Measurements from ENCODE around the gene FBXO21. TPM values are rescaled to one million over a fixed set of nuclear protein-coding genes. Genes with fewer than 3 reads are reported as not detected.

The FBXO21 gene
- total and polyA plus RNA-seq, 7 experiments from 2014 or later: 30.4 to 62.9 (median 51.4) TPM

GRCh38 chr12:117145597-117146154 is 44.6 kb downstream of the FBXO21 start:
- H3K36me3 Mint-ChIP-seq: peaks cover 4 to 39% (median 15%) of the 10 kb centered on the region in 5 donors
- H3K9me3 Mint-ChIP-seq: peaks cover 0 to under 1% (median 0%) of the 10 kb centered on the region in 11 donors

GRCh38 chr12:117144599-117144998 is 45.7 kb downstream of the FBXO21 start:
- H3K27me3 ChIP-seq (ENCODE audit: control insufficient read depth in 2 of 2, insufficient read depth in 2 of 2, low read length in 2 of 2): no peaks in the 10 kb centered on the region
- intact Hi-C loops (cut with micrococcal nuclease): no loop called here
- H3K4me1 Mint-ChIP-seq: peaks cover 0 to 14% (median 0%) of the 10 kb centered on the region in 7 donors
- peaks cover 0 to 57% (median 13%) of the 10 kb centered on the region in 3 experiments for H3K36me3 ChIP-seq (ENCODE audit: control insufficient read depth in 2 of 3, insufficient read depth in 3 of 3, low read length in 3 of 3)
- no peaks in the 10 kb centered on the region for H3K4me1 ChIP-seq (ENCODE audit: control insufficient read depth in 2 of 2, insufficient read depth in 2 of 2, low read length in 2 of 2)
- ATAC-seq (no peak), DNase-seq (no peak)
- no peak overlapping the region for H3K27ac Mint-ChIP-seq
- H3K27ac ChIP-seq (ENCODE audit: low read depth, low read length): no peak overlapping the region
- H3K36me3 Mint-ChIP-seq: peaks cover 4 to 29% (median 13%) of the 10 kb centered on the region in 5 donors
- no peaks in the 10 kb centered on the region for H3K9me3 ChIP-seq (ENCODE audit: control insufficient read depth in 2 of 3, low read length in 3 of 3)
- POLR2A ChIA-PET: no interaction called here
- H3K4me3 Mint-ChIP-seq: no peak overlapping the region
- no peak overlapping the region for H3K4me3 ChIP-seq (ENCODE audit: low read length)
- no peaks in the 10 kb centered on the region for H3K27me3 Mint-ChIP-seq
- CTCF ChIA-PET: no interaction called here
- H3K9me3 Mint-ChIP-seq: no peaks in the 10 kb centered on the region

More at GRCh38 chr12:117145597-117146154, 44.6 kb downstream of the FBXO21 start:
- H3K27me3 ChIP-seq (ENCODE audit: control insufficient read depth in 2 of 2, insufficient read depth in 2 of 2, low read length in 2 of 2): no peaks in the 10 kb centered on the region
- peaks cover 0 to under 1% (median 0%) of the 10 kb centered on the region in 5 donors for H3K27me3 Mint-ChIP-seq
- H3K4me1 ChIP-seq (ENCODE audit: control insufficient read depth in 2 of 2, insufficient read depth in 2 of 2, low read length in 2 of 2): no peaks in the 10 kb centered on the region
- peaks cover 0 to 66% (median 14%) of the 10 kb centered on the region in 3 experiments for H3K36me3 ChIP-seq (ENCODE audit: control insufficient read depth in 2 of 3, insufficient read depth in 3 of 3, low read length in 3 of 3)
- no peak overlapping the region for H3K4me3 ChIP-seq (ENCODE audit: low read length)
- H3K27ac Mint-ChIP-seq: no peak overlapping the region
- intact Hi-C loops (cut with micrococcal nuclease): no loop called here
- no peak overlapping the region for H3K27ac ChIP-seq (ENCODE audit: low read depth, low read length)
- DNase-seq (no peak), ATAC-seq (no peak)
- peaks cover 0 to 25% (median 0%) of the 10 kb centered on the region in 7 donors for H3K4me1 Mint-ChIP-seq
- H3K9me3 ChIP-seq (ENCODE audit: control insufficient read depth in 2 of 3, low read length in 3 of 3): no peaks in the 10 kb centered on the region
- CTCF ChIA-PET: no interaction called here
- POLR2A ChIA-PET: no interaction called here
- H3K4me3 Mint-ChIP-seq: no peak overlapping the region

GRCh38 chr12:117143008-117143532 is 47.2 kb downstream of the FBXO21 start:
- no peaks in the 10 kb centered on the region for H3K9me3 ChIP-seq (ENCODE audit: control insufficient read depth in 2 of 3, low read length in 3 of 3)
- H3K36me3 ChIP-seq (ENCODE audit: control insufficient read depth in 2 of 3, insufficient read depth in 3 of 3, low read length in 3 of 3): peaks cover 0 to 42% (median 4%) of the 10 kb centered on the region in 3 experiments
- H3K27me3 ChIP-seq (ENCODE audit: control insufficient read depth in 2 of 2, insufficient read depth in 2 of 2, low read length in 2 of 2): no peaks in the 10 kb centered on the region
- intact Hi-C loops (cut with micrococcal nuclease): no loop called here
- CTCF ChIA-PET: interaction anchor here (0.7 kb wide), 1 partner anchor 99 kb away, joined by 7 read pairs; no protein-coding TSS in a partner anchor
- H3K4me1 ChIP-seq (ENCODE audit: control insufficient read depth in 2 of 2, insufficient read depth in 2 of 2, low read length in 2 of 2): no peaks in the 10 kb centered on the region
- Mint-ChIP-seq H3K4me1 (peaks cover 0 to 4% (median 0%) of the 10 kb centered on the region in 7 donors), H3K4me3 (no peak overlapping the region), H3K36me3 (peaks cover 4 to 29% (median 10%) of the 10 kb centered on the region in 5 donors), H3K27ac (peak overlapping the region in 1 of 9 donors; percentile 9), H3K27me3 (no peaks in the 10 kb centered on the region), H3K9me3 (no peaks in the 10 kb centered on the region)
- ATAC-seq (no peak), DNase-seq (no peak)
- H3K27ac ChIP-seq (ENCODE audit: low read depth, low read length): no peak overlapping the region
- no peak overlapping the region for H3K4me3 ChIP-seq (ENCODE audit: low read length)
- POLR2A ChIA-PET: no interaction called here

GRCh38 chr12:117142094-117142493 is 48.2 kb downstream of the FBXO21 start:
- no peaks in the 10 kb centered on the region for H3K4me1 ChIP-seq (ENCODE audit: control insufficient read depth in 2 of 2, insufficient read depth in 2 of 2, low read length in 2 of 2)
- H3K4me3 ChIP-seq (ENCODE audit: low read length): no peak overlapping the region
- Mint-ChIP-seq H3K9me3 (no peaks in the 10 kb centered on the region), H3K27ac (no peak overlapping the region), H3K4me1 (peaks cover 0 to 4% (median 0%) of the 10 kb centered on the region in 7 donors), H3K4me3 (no peak overlapping the region), H3K27me3 (no peaks in the 10 kb centered on the region), H3K36me3 (peaks cover 0 to 25% (median 8%) of the 10 kb centered on the region in 5 donors)
- H3K36me3 ChIP-seq (ENCODE audit: control insufficient read depth in 2 of 3, insufficient read depth in 3 of 3, low read length in 3 of 3): peaks cover 0 to 36% (median 0%) of the 10 kb centered on the region in 3 experiments
- no peak overlapping the region for H3K27ac ChIP-seq (ENCODE audit: low read depth, low read length)
- no peaks in the 10 kb centered on the region for H3K9me3 ChIP-seq (ENCODE audit: control insufficient read depth in 2 of 3, low read length in 3 of 3)
- intact Hi-C loops (cut with micrococcal nuclease): no loop called here
- CTCF ChIA-PET: no interaction called here
- DNase-seq (no peak), ATAC-seq (no peak)
- POLR2A ChIA-PET: no interaction called here
- no peaks in the 10 kb centered on the region for H3K27me3 ChIP-seq (ENCODE audit: control insufficient read depth in 2 of 2, insufficient read depth in 2 of 2, low read length in 2 of 2)

GRCh38 chr12:117141097-117141898 is 49.0 kb downstream of the FBXO21 start:
- Histone ChIP-seq H3K27me3 (ENCODE audit: control insufficient read depth in 2 of 2, insufficient read depth in 2 of 2, low read length in 2 of 2) (no peaks in the 10 kb centered on the region), H3K36me3 (ENCODE audit: control insufficient read depth in 2 of 3, insufficient read depth in 3 of 3, low read length in 3 of 3) (peaks cover 0 to 30% (median 0%) of the 10 kb centered on the region in 3 experiments), H3K4me3 (ENCODE audit: low read length) (no peak overlapping the region), H3K27ac (ENCODE audit: low read depth, low read length) (no peak overlapping the region), H3K4me1 (ENCODE audit: control insufficient read depth in 2 of 2, insufficient read depth in 2 of 2, low read length in 2 of 2) (no peaks in the 10 kb centered on the region), H3K9me3 (ENCODE audit: control insufficient read depth in 2 of 3, low read length in 3 of 3) (no peaks in the 10 kb centered on the region)
- ATAC-seq (no peak), DNase-seq (no peak)
- Mint-ChIP-seq H3K27me3 (no peaks in the 10 kb centered on the region), H3K4me1 (peaks cover 0 to 4% (median 0%) of the 10 kb centered on the region in 7 donors), H3K27ac (no peak overlapping the region), H3K36me3 (peaks cover 0 to 25% (median 8%) of the 10 kb centered on the region in 5 donors), H3K4me3 (no peak overlapping the region), H3K9me3 (no peaks in the 10 kb centered on the region)
- ChIA-PET CTCF (no interaction called here), POLR2A (no interaction called here)
- intact Hi-C loops (cut with micrococcal nuclease): no loop called here

GRCh38 chr12:117140397-117141096 is 49.7 kb downstream of the FBXO21 start:
- H3K4me3 ChIP-seq (ENCODE audit: low read length): no peak overlapping the region
- Mint-ChIP-seq H3K9me3 (no peaks in the 10 kb centered on the region), H3K36me3 (peaks cover 0 to 18% (median 2%) of the 10 kb centered on the region in 5 donors), H3K27me3 (no peaks in the 10 kb centered on the region), H3K4me3 (no peak overlapping the region), H3K4me1 (peaks cover 0 to 4% (median 0%) of the 10 kb centered on the region in 7 donors), H3K27ac (no peak overlapping the region)
- DNase-seq: no peak
- no peak overlapping the region for H3K27ac ChIP-seq (ENCODE audit: low read depth, low read length)
- ATAC-seq: no peak
- H3K27me3 ChIP-seq (ENCODE audit: control insufficient read depth in 2 of 2, insufficient read depth in 2 of 2, low read length in 2 of 2): no peaks in the 10 kb centered on the region
- ChIA-PET CTCF (interaction anchor here (0.7 kb wide), 1 partner anchor 21 kb away, joined by 3 read pairs; no protein-coding TSS in a partner anchor), POLR2A (no interaction called here)
- peaks cover 0 to 23% (median 0%) of the 10 kb centered on the region in 3 experiments for H3K36me3 ChIP-seq (ENCODE audit: control insufficient read depth in 2 of 3, insufficient read depth in 3 of 3, low read length in 3 of 3)
- intact Hi-C loops (cut with micrococcal nuclease): no loop called here
- no peaks in the 10 kb centered on the region for H3K4me1 ChIP-seq (ENCODE audit: control insufficient read depth in 2 of 2, insufficient read depth in 2 of 2, low read length in 2 of 2)
- no peaks in the 10 kb centered on the region for H3K9me3 ChIP-seq (ENCODE audit: control insufficient read depth in 2 of 3, low read length in 3 of 3)
